ENCODE measurements around the gene C11orf68.

Gene C11orf68

GRCh38 chr11:65867284-65868071 lies 51.4 kb downstream of the C11orf68 start:
- TF ChIP-seq CTCF (IDR thresholded peaks at IDR 0.05) (no peak), ZFX (IDR thresholded peaks at IDR 0.05; ENCODE audit: borderline replicate concordance) (no peak)
- peak overlapping the region; percentile 23 for H3K27ac ChIP-seq

Measured in 22Rv1 (cell line).